NCI-H748 (cell line): ENCODE measurements around the gene AAMDC.
"Not testable (repeated sequence)": the region's sequence is repeated elsewhere in the genome, so short reads cannot be mapped to it uniquely, and the experiment has no call there.

Source experiments
- DNase-seq: peaks from one replicate; lab custom pipeline; 2025; ENCODE audit not compliant: unreplicated experiment; lab: John Stamatoyannopoulos, UW

Gene AAMDC

DNA sequence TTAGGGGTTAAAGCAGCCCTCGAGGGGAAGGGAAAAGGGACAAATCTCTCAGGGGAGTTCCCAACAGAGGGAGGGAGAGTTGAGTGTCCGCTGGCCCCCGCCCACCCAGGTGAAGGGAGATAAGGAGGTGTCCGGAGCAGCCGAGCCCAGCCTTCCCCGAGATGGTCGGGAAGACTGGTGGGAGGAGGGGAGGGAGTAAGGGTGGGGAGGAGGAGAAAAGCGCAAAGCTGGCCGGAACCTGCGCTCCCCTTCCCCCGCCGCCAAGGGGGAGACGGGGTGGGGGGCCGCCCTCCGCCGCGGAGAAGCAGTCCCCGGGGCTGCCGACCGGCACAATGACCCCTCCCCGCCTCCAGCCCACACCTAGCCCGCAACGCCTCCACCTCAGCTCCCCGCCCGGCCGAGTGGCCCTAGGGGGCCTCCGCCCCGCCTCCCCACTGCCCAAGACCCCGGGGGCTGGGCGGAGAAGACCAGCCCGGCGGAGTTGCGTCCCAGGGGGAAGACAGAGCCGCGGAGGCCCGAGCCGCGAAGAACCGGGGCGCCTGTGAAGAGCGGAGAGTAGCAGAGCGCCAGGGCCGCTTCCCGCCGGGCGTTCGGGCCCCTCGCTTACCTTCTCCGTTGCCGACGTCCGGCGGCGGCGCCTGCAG is 901 bp upstream of the AAMDC start:
- DNase-seq, result peak; percentile 62

DNA sequence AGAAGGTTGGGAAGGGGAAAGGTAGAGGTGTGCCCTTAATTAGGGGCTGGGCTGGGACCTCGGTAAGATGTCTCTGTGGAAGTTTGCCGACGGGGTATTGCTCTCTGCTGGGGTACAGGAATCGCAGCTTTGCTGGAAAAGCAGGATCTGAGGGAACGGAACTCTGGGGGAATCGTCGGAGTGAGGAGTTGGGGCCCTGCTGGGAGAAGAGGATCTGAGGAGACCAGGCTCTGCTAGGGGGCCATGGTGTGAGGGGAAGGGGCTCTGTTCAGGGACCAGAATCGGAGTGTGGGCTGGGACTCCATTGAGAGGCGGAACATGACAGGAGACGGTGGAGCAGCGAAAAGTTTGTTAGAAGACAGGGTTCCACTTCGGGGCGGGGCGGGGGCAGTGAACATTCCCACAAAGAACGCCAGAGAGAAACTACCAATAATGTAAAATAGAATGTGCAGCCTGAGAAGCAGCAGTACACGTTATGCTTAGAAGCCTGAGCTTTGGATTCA is 456 bp downstream of the AAMDC start:
- DNase-seq, result peak; percentile 29

DNA sequence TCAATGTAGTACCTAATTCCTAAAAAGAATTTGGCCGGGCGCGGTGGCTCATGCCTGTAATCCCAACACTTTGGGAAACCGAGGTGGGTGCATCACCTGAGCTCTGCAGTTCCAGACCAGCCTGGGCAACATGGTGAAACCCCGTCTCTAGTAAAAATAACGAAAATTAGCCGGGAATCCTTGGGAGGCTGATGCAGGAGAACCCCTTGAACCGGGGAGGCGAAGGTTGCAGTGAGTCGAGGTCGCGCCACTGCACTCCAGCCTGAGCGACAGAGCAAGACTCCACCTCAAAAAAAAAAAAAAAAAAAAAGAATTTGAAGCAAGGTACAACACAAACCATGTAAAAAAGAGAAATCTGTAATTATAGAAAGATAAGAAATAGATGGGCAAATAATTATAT is 1.2 kb downstream of the AAMDC start:
- DNase-seq, result not testable (repeated sequence)

DNA sequence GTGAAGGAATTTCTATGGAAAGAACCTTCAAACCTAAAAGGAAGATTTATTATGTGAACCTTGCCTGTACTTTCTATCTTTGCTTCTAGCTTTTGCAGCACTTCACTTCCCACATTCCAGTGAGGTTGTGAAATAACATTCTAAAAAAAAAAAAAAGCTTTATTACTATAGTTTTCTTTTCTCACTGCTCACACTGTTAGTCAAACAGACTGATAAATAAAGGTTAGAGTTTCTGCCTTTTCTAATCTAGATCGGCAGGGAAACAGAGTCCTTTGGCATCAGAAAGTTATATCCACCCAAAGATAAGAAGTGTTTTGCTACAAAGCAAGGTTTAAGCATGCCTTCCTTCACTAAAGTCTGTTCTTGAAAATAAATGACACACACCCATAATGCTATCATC is 2.8 kb downstream of the AAMDC start:
- no peak for DNase-seq

DNA sequence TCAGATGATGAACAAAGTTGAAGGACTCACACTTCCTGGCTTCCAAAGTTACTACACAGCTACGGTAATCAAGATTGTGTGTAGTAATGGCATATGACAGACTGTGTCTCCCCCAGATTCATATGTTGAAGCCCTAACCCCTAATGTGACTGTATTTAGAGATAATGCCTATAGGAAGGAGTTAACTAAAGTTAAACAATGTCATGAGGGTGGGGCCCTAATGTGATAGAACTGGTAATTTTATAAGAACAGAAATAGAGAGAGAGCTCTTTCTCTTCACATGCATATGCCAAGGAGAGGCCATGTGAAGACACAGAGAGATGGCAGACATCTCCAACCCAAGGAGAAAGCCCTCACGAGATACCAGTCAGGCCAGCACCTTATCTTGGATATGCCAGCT is 8.0 kb downstream of the AAMDC start:
- no peak for DNase-seq

DNA sequence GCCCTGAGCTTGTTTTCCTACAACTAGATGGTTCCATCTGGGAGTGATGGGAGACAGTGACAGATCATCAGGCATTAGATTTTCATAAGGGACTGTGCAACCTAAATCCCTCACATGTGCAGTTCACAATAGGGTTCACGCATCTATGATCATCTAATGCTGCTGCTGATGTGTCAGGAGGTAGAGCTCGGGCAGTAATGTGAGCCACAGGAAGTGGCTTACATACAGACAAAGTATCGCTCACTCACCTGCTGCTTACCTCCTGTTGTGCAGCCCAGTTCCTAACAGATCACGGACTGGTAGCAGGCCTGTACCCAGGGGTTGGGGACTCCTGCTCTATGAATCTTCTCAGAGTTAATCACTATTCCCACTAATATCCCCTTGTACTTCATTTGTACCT is 12.4 kb downstream of the AAMDC start:
- no peak for DNase-seq

DNA sequence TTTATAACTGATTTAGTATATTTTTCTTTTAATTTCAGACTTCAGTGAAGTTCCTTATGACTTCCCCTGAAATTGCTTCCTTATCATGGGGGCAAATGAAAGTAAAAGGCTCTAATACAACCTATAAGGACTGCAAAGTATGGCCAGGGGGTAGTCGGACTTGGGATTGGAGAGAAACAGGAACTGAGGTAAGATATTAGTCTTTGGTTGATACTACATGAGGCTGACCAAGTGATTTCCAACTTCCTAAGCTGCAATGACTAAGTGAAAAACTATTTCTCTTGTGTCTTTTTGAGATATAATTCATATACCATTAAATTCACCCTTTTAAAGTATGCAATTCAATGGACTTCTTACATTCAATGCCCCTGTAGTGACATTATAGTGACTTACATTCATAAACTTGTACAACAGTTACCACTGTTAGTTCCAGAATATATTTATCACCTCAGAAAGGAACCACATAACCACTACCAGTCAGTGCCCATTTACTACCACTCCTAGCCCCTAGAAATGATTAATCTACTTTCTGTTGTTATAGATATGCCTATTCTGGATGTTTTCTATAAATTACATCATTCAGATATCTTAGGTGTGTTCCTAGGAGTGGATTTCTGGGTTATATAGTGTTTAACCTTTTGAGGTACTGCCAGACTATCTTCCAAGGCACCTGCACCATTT is 21.6 kb downstream of the AAMDC start:
- no peak for DNase-seq

DNA sequence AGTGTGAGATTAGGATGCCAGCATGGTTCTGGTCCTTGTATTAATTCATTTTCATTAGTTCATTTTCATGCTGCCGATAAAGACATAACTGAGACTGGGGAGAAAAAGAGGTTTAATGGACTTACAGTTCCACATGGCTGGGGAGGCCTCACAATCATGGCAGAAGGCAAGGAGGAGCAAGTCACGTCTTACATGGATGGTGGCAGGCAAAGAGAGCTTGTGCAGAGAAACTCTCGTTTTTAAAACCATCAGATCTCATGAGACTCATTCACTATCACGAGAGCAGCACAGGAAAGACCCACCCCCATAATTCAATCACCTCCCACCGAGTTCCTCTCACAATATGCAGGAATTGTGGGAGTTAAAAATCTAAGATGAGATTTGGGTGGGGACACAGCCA is 22.8 kb downstream of the AAMDC start:
- not testable (repeated sequence) for DNase-seq

DNA sequence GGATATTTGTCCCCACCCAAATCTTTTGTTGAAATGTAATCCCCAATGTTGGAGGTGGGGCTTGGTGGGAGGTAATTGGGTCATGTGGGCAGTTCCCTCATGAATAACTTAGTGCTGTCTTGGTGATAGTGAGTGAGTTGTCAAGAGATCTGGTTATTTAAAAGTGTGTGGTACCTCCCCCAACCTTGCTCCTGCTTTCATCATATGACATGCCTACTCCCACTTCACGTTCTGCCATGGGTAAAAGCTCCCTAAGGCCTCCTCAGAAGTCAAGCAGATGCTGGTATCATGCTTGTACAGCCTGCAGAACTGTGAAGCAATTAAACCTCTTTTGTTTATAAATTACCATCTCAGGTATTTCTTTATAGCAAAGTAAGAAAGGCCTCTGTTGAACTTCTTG is 30.6 kb downstream of the AAMDC start:
- no peak for DNase-seq

DNA sequence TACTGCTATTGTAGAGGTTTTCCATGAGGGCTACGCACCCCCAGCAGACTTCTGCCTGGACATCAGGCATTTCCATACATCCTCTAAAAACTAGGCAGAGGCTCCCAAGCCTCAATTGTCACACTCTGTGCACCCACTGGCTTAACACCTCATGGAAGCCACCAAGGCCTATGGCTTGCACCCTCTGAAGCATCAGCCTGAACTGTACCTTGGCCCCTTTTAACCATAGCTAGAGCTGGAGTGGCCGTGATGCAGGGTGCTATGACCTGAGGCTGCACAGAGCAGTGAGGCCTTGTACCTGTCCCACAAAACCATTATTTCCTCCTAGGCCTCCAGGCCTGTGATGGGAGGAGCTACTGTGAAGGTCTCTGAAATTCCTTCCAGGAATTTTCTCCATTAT is 33.9 kb downstream of the AAMDC start:
- DNase-seq, result no peak

DNA sequence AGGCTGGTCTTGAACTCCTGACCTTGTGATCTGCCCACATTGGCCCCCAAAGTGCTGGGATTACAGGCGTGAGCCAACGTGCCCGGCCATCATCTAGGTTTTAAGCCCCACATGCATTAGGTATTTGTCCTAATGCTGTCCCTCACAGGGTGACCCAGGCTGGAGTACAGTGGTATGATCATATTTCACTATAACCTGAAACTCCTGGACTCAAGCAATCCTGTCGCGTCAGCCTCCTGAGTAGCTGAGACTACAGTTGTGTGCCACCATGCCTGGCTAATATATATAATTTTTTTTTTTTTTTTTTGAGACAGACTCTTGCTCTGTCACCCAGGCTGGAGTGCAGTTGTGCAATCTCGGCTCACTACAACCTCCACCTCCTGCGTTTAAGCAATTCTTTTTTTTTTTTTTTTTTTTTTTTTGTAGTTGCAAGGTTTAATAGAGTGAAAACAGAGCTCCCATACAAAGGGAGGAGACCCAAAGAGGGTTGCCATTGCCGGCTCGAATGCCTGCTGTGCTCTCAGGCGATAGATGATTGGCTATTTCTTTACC is 37.0 kb downstream of the AAMDC start:
- not testable (repeated sequence) for DNase-seq

DNA sequence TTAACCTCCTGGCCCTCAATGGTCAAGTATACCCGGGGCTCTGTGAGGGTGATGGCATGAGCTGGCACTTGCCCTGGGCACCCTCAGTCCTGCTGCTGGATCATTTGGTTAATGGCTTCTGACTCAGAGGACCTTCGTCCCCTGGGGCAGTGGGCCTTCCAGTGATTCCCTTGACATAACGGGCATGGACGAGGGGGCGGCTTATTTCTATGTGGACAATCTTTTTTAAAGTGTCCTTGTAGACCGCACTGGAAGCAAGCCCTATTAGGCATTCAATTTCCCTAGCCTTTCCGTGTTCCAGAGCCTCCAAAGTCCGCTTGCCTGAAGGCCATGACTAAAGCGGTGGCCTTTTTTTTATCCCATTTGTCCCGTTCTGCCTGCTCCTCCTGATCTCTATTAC is 40.5 kb downstream of the AAMDC start:
- not testable (repeated sequence) for DNase-seq

DNA sequence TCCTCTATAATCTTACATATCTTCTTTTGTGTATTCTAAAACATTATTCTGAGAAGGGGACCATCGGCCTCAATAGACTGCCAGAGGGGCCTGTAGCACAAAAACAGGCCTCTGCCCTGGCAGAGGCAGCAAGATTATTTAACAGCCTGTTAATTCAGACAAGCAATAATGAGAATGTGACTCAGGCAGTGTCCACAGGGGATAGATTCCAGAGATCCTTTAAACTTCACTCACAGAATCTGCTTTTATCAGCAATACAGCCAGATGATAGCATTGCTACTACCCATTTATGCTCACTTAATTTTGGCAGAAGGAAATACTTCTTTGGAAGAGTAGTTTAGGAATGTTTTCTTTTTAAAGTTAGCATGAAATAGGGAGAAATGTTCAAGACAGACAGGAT is 44.9 kb downstream of the AAMDC start:
- no peak for DNase-seq

DNA sequence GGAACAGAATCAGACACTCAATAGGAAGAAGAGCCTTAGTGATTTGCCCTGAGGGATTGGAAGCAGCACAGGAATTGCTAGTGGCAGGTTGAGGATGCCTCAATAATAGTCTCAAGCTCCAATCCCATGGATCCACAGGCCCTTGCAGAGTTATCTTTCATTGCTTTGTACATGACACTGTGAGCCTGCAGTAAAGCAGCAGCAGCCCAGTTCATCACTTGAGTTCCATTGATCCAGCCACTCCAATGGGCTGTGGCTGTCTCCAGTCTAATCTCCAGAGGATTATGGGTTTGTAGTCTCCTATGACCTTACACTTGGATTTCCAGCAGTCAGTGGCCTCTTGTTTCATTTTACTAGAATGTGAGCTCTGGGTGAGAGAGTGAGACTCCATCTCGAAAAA is 45.4 kb downstream of the AAMDC start:
- no peak for DNase-seq

DNA sequence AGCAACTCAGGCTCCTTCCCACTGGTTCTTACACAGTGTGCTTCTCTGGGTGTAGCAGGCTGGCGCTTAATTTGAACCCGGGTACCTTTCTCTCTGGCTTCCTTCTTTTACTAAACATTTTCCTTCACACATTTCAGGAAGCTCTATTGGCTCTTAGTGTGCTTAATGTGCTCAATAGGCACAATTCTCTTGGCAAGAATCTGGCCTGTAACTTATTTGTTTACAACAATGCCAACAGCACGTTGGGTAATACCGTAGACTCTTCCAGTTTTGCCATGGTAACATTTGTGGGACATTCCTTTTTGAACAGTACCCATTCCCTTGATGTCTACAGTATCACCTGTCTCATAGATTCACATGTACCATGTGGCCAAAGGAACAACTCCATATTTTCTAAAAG is 47.8 kb downstream of the AAMDC start:
- no peak for DNase-seq

DNA sequence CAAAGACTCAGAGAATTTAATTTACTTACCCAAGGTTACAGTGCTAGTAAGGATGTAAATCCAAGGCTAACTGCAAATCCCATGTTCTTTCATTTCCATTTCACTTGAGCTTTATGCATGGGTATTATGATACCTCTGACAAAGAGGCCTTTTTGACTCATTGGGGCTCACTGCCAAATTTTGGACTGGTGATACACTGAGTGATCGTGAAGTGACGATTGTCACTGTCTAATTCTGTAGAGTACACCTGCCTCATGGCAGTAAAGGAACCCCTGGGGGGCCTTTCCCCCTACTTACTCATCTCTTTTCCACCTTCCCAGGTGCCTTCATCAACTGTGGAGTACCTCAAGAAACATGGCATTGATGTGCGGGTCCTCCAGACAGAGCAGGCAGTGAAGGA is 50.9 kb downstream of the AAMDC start:
- DNase-seq, result no peak

DNA sequence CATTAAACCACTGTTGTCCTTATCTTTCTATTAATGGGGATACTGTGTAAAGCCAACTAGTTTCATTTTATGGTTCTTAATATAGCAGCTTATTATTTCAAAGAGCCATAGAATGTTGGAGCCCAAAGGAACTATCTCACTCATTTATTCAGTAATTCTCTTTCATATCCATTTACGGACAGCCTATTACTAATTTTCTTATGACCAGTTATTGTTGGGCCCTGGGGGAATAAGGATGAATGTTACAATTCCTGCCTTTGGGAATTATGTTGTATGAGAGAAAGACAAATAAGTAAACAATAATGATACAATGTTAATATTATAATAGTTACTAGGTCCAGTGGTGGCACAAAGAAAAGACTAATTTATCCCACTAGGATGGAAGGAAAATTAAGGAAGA is 52.4 kb downstream of the AAMDC start:
- DNase-seq, result no peak

DNA sequence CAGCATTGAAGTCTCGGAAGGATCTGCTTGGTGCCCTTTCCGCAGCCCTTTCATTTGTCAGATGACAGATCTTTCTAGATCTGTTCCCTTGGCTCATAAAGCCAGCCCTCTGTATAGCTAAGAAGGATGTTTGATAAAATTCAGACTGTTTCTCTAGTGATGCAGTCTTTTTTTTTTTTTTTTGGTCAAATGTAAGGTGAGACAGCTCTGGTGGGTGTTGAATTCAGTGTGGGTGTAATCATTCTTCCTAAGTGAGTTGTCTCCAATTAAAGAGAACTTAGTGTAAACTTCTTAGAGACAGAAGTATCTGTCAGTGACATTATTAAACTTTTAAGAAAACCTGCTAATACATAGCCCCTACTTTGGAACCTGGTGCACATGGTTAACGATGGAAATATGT is 53.3 kb downstream of the AAMDC start:
- no peak for DNase-seq

DNA sequence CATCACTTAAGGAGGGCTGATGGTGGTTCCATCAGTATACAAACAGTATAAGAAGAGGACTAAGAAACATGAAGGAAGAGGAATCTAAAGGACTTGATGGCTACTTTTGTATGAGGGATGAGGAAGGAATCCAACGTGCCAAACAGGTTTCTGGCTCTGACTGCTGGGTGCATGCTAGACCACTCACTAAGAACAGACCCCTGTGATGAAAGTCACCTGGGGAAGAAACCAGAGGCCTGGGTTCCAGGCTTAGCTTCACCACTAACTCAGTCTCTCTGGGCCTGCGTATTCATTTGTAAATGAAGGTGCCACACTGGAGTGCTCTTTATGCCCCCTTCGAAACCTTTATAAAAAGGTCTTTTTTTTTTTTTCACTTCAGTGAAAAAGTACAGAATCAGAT is 55.1 kb downstream of the AAMDC start:
- DNase-seq, result no peak

DNA sequence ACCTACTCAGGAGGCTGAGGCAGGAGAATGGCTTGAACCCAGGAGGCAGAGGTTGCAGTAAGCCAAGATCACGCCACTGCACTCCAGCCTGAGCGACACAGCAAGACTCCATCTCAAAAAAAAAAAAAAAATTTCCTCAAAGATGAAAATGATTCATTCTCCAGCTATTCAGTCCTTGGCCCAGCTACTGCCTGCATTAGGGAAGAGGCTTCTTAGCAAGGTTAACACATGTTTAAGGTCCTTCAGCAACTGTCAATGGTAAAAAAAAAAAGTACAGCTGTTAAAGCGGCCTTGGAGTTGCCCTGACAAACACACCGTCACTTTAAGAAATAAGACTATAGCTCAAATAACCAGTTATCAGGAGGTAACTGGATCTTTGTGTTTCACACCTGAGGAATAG is 57.3 kb downstream of the AAMDC start:
- not testable (repeated sequence) for DNase-seq

DNA sequence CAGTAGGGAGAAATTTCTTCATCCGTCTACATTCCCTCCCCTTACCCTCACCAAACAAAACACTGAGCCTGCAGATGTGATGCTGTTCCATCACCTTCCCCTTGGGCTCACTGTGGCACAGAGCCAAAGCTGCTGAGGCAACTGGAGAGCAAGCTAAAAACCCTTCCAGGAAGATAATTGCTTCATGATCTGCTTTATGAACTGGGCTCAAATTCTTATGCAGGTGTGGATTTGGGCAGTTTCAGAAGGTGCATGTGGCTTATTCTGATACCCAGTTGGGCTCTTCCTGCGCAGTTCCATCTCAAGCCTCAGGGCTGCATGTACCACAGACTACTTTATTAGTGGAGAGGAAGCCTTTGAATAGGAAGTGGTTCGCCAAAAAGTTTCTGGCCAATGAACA is 58.3 kb downstream of the AAMDC start:
- no peak for DNase-seq

DNA sequence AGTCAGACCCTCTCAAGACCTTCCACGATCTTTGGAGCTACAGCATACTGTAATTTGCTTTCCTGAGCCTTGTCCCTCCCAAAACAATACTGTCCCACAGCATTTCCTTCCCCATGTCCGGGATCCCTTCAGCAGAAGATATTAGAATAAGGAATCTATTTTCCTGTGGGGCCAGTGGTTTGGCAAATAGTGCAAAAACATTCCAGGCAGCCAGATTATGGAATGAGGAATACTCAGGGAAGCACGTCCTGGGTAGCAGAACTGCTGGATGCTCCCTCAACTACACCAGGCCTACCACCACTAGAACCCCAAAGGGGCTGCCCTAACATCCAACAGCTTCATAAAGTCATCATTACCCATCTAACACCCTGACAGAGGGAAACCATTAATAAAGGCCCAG is 61.5 kb downstream of the AAMDC start:
- no peak for DNase-seq

DNA sequence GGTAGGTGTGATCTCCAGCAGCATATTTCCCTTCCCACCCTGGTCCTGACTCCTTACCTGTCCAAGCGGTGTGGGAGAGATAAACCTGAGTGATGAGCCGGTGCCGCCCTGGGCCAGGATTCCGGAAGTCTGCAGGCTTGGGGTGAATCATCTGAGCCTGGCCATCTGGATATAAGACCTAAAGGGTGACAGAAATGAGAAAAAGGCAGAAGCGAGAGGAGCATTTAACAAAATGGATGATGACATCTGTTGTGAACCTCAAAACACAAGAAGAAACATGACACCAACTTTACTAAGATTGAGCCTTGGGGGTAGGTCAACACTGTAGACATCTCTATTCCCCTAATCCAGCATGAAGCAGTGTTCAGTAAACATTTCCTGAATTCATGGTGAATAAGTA is 62.8 kb downstream of the AAMDC start:
- no peak for DNase-seq
